Colonic mucosa (tissue), 4 donors: ENCODE results near the gene MICU2. TPM values are rescaled to one million over a fixed set of nuclear protein-coding genes. Genes with fewer than 3 reads are reported as not detected.

Experiments
- DNase-seq: peaks from one replicate; pipeline ENCODE4 v3.0.0-alpha.2; 2020
- H3K27ac ChIP-seq: fragments of 200-600 bp; one replicate; pipeline ENCODE4 v1.8.0; 2021
- H3K27me3 ChIP-seq: fragments of 200-600 bp; one replicate; pipeline ENCODE4 v1.8.0; 2021
- H3K36me3 ChIP-seq: fragments of 200-600 bp; one replicate; pipeline ENCODE4 v1.8.0; 2021
- H3K4me1 ChIP-seq: fragments of 200-600 bp; one replicate; pipeline ENCODE4 v1.8.0; 2021; ENCODE audit warnings: mild to moderate bottlenecking
- H3K4me3 ChIP-seq: fragments of 200-600 bp; one replicate; pipeline ENCODE4 v1.8.0; 2021
- H3K9ac ChIP-seq, 2 donors: one replicate each; pipeline ENCODE4 v1.7.0; 2013; ENCODE audit warnings: control low read depth in 2 of 2, low read depth in 2 of 2, low read length in 2 of 2
- H3K9me3 ChIP-seq: fragments of 200-600 bp; one replicate; pipeline ENCODE4 v1.8.0; 2021
- intact Hi-C: fragments of 100-400 bp; cut with DNase I; formaldehyde crosslinking; loops from one replicate; pipeline ENCODE4 v1.14.1; 2022
- total RNA-seq, 2 donors: library from RNA; stranded (reverse); fragmentation: NEBNext Ultra II Directional in 1 of 2; extraction: Animal tissue kit (Norgen Biotek cat#: 25700) in 1 of 2; gene quantifications; one replicate each; pipeline ENCODE4 v1.2.1, GENCODE V29; 2021
- TF ChIP-seq, protein P1 (sequence below): fragments of 200-600 bp; IDR thresholded peaks from one replicate; pipeline ENCODE4 v1.8.0; 2022; ENCODE audit warnings: antibody characterized with exemption, mild to moderate bottlenecking
- donor health status: healthy.
- donor health status: DM: no; HTN: no; CAD: no.
- donor health status: DM: no; HTN: no; CAD: no.

MICU2 gene, protein sequence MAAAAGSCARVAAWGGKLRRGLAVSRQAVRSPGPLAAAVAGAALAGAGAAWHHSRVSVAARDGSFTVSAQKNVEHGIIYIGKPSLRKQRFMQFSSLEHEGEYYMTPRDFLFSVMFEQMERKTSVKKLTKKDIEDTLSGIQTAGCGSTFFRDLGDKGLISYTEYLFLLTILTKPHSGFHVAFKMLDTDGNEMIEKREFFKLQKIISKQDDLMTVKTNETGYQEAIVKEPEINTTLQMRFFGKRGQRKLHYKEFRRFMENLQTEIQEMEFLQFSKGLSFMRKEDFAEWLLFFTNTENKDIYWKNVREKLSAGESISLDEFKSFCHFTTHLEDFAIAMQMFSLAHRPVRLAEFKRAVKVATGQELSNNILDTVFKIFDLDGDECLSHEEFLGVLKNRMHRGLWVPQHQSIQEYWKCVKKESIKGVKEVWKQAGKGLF
- total RNA-seq: 10 to 100 TPM; 32.3 to 54.6 TPM

DNA sequence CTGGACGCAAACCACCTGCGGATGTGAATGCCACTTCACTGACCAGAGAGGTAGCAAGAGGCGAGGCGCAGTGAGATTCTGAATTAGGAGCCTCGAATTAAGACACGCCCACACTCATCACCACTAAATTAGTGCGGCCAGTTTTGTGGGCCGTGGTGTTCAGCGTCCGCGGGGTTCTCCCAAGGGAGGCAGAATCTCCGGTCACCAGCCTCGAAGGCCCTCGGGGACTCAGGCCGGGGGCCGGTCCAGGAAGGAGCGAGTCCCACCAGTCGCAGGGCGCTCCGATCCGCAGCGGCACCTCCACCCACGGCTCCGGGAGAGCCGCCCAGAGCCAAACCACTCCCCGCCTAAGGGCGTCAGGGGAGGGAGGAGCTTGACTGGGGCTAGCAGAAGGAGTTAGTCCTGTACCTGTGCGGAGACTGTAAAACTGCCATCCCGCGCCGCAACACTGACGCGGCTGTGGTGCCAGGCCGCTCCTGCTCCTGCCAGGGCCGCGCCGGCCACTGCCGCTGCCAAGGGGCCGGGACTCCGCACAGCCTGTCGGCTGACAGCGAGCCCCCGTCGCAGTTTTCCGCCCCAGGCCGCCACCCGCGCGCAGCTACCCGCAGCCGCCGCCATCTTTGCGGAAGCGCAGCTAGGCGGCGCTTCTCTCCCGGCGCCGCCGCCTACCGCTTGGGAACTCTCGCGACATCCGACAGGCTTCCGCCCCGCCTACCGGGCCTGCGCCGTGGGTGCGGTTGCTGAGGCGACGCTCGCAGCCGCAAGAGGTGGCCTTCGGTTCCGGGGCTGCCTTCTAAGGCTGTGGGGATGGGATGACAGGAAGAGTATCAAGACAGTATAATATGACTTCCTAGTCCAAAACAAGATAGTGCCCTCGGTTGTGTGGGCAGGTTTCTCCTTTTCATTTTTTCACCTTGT, at the start of gene MICU2:
TSS of gene MICU2 (minus strand) at position 640 of the 918 bp plus-strand sequence. CDS start at position 618, 22 bp downstream.
- peak; percentile 94 for DNase-seq
- no peaks in the 10 kb centered on the region for H3K36me3 ChIP-seq
- H3K4me3 ChIP-seq: peak within 1 kb of the TSS; percentile 75
- TF ChIP-seq, protein P1, sequence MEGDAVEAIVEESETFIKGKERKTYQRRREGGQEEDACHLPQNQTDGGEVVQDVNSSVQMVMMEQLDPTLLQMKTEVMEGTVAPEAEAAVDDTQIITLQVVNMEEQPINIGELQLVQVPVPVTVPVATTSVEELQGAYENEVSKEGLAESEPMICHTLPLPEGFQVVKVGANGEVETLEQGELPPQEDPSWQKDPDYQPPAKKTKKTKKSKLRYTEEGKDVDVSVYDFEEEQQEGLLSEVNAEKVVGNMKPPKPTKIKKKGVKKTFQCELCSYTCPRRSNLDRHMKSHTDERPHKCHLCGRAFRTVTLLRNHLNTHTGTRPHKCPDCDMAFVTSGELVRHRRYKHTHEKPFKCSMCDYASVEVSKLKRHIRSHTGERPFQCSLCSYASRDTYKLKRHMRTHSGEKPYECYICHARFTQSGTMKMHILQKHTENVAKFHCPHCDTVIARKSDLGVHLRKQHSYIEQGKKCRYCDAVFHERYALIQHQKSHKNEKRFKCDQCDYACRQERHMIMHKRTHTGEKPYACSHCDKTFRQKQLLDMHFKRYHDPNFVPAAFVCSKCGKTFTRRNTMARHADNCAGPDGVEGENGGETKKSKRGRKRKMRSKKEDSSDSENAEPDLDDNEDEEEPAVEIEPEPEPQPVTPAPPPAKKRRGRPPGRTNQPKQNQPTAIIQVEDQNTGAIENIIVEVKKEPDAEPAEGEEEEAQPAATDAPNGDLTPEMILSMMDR: no peak
- no peaks in the 10 kb centered on the region for H3K27me3 ChIP-seq
- H3K4me1 ChIP-seq: no peaks in the 10 kb centered on the region
- peak within 1 kb of the TSS; percentile 72 to 95 for H3K9ac ChIP-seq
- H3K27ac ChIP-seq: peak within 1 kb of the TSS; percentile 98
- intact Hi-C loops: no loop called here
- no peaks in the 10 kb centered on the region for H3K9me3 ChIP-seq

DNA sequence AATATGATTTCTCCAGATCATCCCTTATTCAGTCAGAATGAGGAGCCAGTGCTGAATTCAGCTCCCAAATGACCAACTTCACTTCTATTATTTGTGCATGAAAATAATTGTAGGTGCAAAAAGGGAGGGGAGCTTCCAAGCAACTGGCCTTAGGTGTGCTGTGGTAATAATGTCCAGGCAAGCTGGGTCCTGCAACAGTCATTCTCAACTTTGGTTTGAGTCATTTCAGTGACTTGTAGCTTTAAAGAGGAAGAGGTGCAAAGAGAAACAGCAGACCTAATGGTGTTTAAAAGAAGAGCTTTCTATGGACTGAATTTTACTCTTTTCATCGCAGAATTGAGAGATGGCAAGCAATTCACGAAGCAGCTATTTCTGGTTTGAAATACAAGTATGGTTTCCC, 37.7 kb upstream of the MICU2 start:
- no peak for DNase-seq
- Histone ChIP-seq H3K4me3 (no peak overlapping the region), H3K36me3 (no peaks in the 10 kb centered on the region), H3K9me3 (no peaks in the 10 kb centered on the region), H3K4me1 (no peaks in the 10 kb centered on the region), H3K27me3 (no peaks in the 10 kb centered on the region), H3K9ac (no peak overlapping the region), H3K27ac (no peak overlapping the region)
- TF ChIP-seq, protein P1: no peak
- intact Hi-C loops: loop anchor here (10.0 kb wide), 1 partner anchor 203 kb away; no protein-coding TSS in a partner anchor

DNA sequence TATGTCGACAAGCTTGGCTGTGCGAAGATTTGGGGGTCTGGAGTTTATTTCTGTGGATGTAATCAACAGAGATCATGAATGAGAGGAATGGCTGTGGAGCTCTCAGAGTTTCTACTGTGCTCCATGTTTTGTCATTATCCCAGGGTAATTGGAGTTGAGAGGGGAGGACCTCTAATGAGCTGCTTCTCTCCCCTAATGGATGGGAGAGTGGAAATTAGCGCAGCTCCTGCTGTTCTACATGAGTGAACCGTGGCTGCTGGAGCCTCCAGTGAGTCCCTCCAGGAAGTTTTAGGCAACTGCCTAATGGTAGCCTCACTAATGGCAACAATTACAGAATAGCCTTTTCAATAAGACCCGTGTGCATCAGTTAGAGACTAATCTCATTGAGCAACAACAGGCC, 35.6 kb upstream of the MICU2 start:
- H3K9me3 ChIP-seq: no peaks in the 10 kb centered on the region
- no peaks in the 10 kb centered on the region for H3K4me1 ChIP-seq
- no peaks in the 10 kb centered on the region for H3K27me3 ChIP-seq
- intact Hi-C loops: loop anchor here (10.0 kb wide), 1 partner anchor 465 kb away; no protein-coding TSS in a partner anchor
- no peak overlapping the region for H3K4me3 ChIP-seq
- no peak overlapping the region for H3K9ac ChIP-seq
- H3K27ac ChIP-seq: no peak overlapping the region
- H3K36me3 ChIP-seq: no peaks in the 10 kb centered on the region
- TF ChIP-seq, protein P1: no peak
- DNase-seq: no peak

DNA sequence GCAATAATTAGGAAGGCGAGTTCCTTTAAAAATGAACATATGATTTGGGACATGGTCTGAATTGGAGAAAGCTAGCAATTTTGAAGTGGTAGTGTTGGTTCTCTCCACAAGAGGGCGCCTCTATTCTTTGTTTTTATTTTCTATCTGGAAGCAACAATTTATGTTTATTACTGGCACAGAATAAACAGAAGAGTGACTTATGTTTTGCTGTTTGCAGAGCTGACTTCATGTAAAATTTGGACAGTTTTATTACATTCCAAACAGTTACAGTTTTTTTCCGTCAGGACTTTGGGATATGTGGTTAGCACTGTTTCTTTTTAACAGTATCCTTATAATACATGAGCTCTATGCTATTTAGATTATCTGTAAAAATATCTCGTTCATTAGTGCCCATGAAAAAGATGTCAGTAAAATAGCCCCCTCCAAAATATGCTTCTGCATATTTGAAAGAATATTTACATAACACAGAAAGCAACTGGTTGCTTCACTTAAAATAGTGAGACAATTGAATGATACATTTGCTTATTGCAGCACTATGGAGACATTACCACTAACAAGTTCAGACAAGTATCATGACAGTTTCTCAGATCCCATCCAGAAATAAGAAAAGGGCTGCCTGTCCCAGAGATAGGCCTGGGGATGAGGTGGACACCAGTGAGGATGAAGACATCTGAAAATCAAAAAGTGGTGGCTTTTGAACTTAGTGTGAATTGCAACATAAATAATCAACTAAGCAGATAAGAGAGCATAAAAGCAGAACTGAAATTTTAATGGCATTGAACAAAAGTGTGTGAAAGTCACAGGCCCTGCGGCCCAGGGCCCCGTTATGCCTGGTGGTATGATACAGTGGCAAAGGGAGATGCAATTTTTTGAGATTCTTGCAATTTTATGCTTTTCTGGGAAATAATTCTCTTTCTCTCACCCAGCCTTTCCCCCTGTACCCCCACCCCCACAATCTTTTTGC, 34.6 kb upstream of the MICU2 start:
- no peak overlapping the region for H3K27ac ChIP-seq
- intact Hi-C loops: loop anchor here (10.0 kb wide), 1 partner anchor 466 kb away; no protein-coding TSS in a partner anchor

More for the DNA sequence above, 34.6 kb upstream of the MICU2 start:
- peak; percentile 51 for DNase-seq
- H3K36me3 ChIP-seq: no peaks in the 10 kb centered on the region
- no peaks in the 10 kb centered on the region for H3K27me3 ChIP-seq
- H3K4me3 ChIP-seq: no peak overlapping the region
- H3K9ac ChIP-seq: no peak overlapping the region
- H3K4me1 ChIP-seq: no peaks in the 10 kb centered on the region
- H3K9me3 ChIP-seq: no peaks in the 10 kb centered on the region
- TF ChIP-seq, protein P1: peak; percentile 81
